Stimulated activated CD8-positive, alpha-beta memory T cell treated with anti-CD3 and anti-CD28 coated beads, Interleukin-2, amount 100 ng/mL, for 1 hour (primary cell): ENCODE results near the gene RAB8A.
"Not testable (repeated sequence)": the region's sequence is repeated elsewhere in the genome, so short reads cannot be mapped to it uniquely, and the experiment has no call there.

Source experiments
- DNase-seq, 2 donors: peaks; one replicate each; pipeline ENCODE4 v3.0.0-alpha.2; 2020; ENCODE audit warnings: low read depth in 2 of 2

RAB8A gene

GRCh38 chr19:16112778-16113177, 1.1 kb downstream of the RAB8A start:
- DNase-seq, result no peak

- DNase-seq, result no peak
Observed at GRCh38 chr19:16113727-16114126, 2.0 kb downstream of the RAB8A start.

- DNase-seq, result no peak
Observed at GRCh38 chr19:16115301-16116039, 3.8 kb downstream of the RAB8A start.

GRCh38 chr19:16116067-16116466, 4.4 kb downstream of the RAB8A start:
- DNase-seq, result no peak

- DNase-seq, result no peak
Observed at GRCh38 chr19:16117594-16118033, 5.9 kb downstream of the RAB8A start.

GRCh38 chr19:16118489-16119033, 6.9 kb downstream of the RAB8A start:
- no peak for DNase-seq

GRCh38 chr19:16119075-16119857, 7.6 kb downstream of the RAB8A start:
- not testable (repeated sequence) for DNase-seq

GRCh38 chr19:16121141-16121540, 9.5 kb downstream of the RAB8A start:
- no peak for DNase-seq

- no peak for DNase-seq
Observed at GRCh38 chr19:16121967-16122366, 10.3 kb downstream of the RAB8A start.

GRCh38 chr19:16124953-16125352, 13.3 kb downstream of the RAB8A start:
- DNase-seq, result no peak

GRCh38 chr19:16125737-16126495, 14.2 kb downstream of the RAB8A start:
- DNase-seq, result no peak

- DNase-seq, result no peak
Observed at GRCh38 chr19:16127080-16127479, 15.4 kb downstream of the RAB8A start.

- no peak for DNase-seq
Observed at GRCh38 chr19:16127776-16128371, 16.2 kb downstream of the RAB8A start.

GRCh38 chr19:16131648-16132047, 20.0 kb downstream of the RAB8A start:
- DNase-seq, result no peak

- DNase-seq, result no peak
Observed at GRCh38 chr19:16133818-16134217, 22.1 kb downstream of the RAB8A start.

GRCh38 chr19:16134510-16134909, 22.8 kb downstream of the RAB8A start:
- no peak for DNase-seq

- DNase-seq, result no peak
Observed at GRCh38 chr19:16135430-16136127, 23.9 kb downstream of the RAB8A start.

- no peak for DNase-seq
Observed at GRCh38 chr19:16136185-16136999, 24.7 kb downstream of the RAB8A start.

GRCh38 chr19:16139752-16140151, 28.1 kb downstream of the RAB8A start:
- no peak for DNase-seq

GRCh38 chr19:16141043-16141442, 29.4 kb downstream of the RAB8A start:
- no peak for DNase-seq
